PC-9 (cell line): ENCODE results near the gene CDC5L.

Experiments
- CTCF ChIP-seq: fragments of 200-600 bp; sonication (generic); conservative IDR thresholded peaks from 2 replicates; pipeline ENCODE4 v1.6.1; 2017; ENCODE audit warnings: mixed run types, antibody characterized with exemption, mild to moderate bottlenecking, moderate library complexity
- EZH2 ChIP-seq: fragments of 200-600 bp; sonication (generic); IDR thresholded peaks from 2 replicates; pipeline ENCODE4 v1.8.0; 2017; ENCODE audit warnings: antibody characterized with exemption, low read depth

GRCh38 chr6:44399991-44400390 is 12.5 kb downstream of the CDC5L start:
- no peak for TF ChIP-seq CTCF
- no peak for TF ChIP-seq EZH2
